Measurements from ENCODE around the gene CD1D.
"Not testable (repeated sequence)": the region's sequence is repeated elsewhere in the genome, so short reads cannot be mapped to it uniquely, and the experiment has no call there.

CD1D gene

DNA sequence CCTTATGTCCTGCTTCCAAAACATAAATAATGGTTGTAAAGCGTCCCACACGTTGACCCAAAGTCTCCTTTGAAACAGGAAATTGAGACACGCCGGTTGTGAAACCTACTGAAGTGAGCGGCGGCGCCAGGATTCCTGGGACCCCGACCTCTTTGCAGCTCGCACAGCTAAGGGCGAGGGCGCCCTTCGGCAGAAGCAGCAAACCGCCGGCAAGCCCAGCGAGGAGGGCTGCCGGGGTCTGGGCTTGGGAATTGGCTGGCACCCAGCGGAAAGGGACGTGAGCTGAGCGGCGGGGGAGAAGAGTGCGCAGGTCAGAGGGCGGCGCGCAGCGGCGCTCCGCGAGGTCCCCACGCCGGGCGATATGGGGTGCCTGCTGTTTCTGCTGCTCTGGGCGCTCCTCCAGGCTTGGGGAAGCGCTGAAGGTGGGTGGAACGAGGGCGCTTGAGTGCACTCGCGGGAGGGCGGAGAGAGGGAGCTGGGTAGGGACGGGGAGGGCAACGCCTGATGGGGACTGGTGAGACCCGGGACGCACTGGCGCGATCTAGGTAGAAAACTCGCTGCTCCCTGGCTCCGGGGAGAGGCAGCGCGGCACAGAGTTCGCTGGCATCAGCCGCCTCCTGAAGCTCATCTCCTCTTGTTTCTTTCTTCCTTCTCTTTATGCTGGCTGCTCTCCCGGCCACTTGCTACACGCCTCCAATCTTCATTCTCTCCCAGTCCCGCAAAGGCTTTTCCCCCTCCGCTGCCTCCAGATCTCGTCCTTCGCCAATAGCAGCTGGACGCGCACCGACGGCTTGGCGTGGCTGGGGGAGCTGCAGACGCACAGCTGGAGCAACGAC is at the start of gene CD1D:
TSS of gene CD1D (plus strand) at position 155 of the 836 bp plus-strand sequence. CDS start at position 362, 207 bp downstream.
- DNase-seq (ENCODE audit: low read depth, low spot score) = no peak

DNA sequence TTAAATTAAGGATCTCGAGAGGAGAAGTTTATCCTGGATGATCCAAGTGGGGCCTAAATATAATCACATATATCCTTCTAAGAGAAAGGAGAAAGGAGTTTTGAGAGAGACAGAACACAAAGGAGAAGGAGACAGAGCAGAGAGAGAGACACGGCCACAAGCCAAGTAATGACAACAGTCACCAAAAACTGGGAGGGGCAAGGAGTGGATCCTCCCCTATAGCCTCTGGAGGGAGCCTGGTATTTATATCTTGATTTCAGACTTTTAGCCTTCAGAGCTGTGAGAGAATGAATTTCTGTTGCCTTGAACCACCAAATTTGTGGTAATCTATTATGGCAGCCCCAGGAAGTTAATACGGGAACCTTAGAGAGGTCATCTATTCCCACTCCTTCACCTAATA is 49.5 kb upstream of the CD1D start:
- DNase-seq (ENCODE audit: low read depth, low spot score) = no peak

- no peak for DNase-seq (ENCODE audit: low read depth, low spot score)
Observed at GRCh38 chr1:158140764-158141192, 39.9 kb upstream of the CD1D start.

DNA sequence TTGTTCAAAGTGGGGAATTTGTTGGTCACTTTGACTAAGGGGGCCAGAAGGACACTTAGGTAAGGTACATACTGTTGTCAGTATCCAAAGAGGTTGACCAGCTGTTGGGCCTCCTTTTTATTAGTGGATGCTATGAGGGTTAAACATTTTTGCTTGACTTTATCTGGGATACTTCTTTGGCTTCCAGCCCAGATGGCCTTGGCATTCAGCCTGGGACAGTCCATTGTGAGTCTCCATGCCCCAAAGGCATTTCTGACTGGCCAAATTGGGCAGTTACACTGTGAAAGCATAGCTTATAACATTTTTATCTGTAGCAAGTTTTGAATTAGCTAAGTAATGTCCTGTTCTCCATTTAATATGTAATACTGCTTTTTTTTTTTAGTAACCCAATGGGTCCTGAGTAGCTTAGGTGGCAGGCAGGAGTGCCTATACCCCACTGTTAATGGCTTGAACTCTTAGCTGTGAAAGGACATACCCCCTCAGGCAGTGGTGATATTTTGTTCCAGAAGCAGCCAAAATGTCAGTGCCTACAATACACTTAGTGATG is 35.4 kb upstream of the CD1D start:
- DNase-seq (ENCODE audit: low read depth, low spot score) = no peak

DNA sequence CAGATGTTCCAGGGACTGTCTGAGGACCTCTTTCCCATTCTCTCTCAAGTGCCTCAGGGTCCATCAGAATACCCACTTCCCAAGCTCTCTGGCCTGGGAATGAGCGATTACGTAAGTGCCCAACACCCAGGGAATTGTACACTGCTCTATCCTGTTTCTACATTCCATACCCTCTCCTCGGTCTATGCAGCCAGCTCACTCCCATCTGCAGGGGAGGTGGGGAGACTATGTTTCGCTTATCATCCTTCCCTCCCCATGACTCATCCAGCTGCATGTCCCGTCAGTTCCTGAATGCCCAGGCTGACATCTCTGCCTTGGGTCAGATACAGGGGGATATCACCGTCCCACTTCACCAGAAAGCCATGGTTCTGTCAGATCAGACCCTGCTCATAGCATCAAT is 34.5 kb upstream of the CD1D start:
- no peak for DNase-seq (ENCODE audit: low read depth, low spot score)

DNA sequence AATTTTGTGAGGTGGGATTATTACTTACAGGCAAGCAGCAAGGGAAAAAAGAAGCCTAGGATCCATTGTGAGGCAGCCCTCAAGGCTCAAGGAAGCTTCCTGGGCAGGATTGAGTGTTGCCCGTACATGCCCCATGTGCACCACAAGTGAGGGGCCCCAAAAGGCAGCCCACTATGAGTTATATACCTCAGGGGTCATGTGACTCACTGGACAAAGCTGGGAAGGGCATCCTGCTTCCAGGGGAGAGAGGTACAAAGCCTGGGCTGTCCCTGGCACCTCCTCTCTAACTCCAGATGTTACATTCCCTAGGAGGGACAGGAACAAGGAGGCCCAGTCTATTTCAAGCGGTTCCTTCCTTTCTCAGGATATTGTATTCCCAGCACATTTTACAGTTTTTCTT is 34.0 kb upstream of the CD1D start:
- DNase-seq (ENCODE audit: low read depth, low spot score) = no peak

GRCh38 chr1:158147401-158147800 is 33.3 kb upstream of the CD1D start:
- DNase-seq (ENCODE audit: low read depth, low spot score) = no peak

GRCh38 chr1:158147869-158148268 is 32.8 kb upstream of the CD1D start:
- no peak for DNase-seq (ENCODE audit: low read depth, low spot score)

- no peak for DNase-seq (ENCODE audit: low read depth, low spot score)
Observed at GRCh38 chr1:158148468-158148867, 32.2 kb upstream of the CD1D start.

- DNase-seq (ENCODE audit: low read depth, low spot score) = no peak
Observed at GRCh38 chr1:158149175-158149574, 31.5 kb upstream of the CD1D start.

- peak; percentile 82 for DNase-seq (ENCODE audit: low read depth, low spot score)
Observed at GRCh38 chr1:158149577-158150269, 31.0 kb upstream of the CD1D start.

- no peak for DNase-seq (ENCODE audit: low read depth, low spot score)
Observed at GRCh38 chr1:158150523-158150922, 30.2 kb upstream of the CD1D start.

DNA sequence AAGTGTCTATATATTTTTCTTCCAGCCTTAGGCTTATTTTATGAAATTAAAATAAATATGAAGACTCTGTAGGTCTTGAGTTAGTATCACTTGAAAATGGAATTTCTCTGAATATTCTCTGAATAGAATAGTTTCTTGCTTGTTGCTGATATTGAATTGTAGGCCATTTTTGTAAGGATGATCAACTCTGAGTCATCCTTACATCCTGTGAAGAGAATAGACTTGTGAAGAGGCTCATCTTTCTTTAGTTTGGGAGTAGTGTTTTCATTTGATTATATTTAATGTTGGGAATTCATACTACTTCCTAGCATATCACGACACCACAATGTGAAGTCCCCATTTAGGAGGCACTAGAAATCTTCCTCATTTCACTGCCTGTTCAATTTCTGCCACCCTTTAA is 27.5 kb upstream of the CD1D start:
- DNase-seq (ENCODE audit: low read depth, low spot score) = no peak

DNA sequence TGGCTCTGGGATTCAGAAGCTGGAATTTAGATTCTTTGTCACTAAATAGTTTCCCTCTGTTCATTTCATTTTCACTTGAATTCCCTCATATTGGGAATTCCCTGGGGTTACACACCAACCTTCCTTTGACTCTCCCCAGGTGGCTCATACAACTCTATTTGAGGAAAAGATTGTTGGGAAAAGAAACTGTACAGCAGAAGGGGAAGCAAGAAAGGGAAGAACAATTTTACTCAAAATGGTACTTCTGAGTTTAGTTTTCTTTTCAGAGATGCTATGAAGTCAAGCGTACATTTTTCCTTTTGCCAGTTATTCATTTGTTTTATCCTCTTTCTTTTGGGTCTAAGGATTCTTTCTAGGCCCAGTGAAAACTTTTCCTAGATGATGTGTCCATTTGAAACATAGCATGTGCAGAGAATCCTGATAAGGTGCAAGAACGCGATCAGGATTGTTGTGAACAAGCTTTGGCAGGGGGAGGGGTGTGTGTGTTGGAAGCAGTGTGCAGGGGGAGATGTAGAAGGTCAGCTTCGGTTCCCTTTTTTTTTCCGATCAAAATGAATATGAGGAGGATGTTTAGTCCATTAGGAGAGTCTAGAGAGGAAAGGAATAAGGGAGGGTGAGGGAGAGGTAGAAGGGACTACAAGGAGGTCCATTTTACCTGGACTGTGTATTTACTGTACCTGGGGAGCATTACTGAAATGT is 26.8 kb upstream of the CD1D start:
- no peak for DNase-seq (ENCODE audit: low read depth, low spot score)

DNA sequence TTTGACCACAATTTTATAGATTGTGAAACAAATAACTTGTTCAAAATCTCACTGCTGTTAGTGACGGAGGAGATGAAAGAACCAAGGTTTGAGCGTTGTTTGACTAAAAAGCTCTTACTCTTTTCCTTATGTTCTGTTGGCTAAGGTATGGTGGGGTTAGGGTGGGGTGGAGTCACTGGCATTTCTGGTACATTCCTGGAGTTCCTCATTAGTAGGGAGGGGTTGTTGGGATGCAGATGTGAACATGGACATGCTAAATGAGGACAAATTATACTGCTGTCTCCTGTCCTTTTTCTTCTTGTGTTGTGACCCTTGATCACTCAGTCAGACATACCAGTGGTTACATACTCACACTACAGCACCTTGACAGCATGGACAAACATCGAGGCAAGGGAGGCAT is 26.2 kb upstream of the CD1D start:
- DNase-seq (ENCODE audit: low read depth, low spot score) = no peak

DNA sequence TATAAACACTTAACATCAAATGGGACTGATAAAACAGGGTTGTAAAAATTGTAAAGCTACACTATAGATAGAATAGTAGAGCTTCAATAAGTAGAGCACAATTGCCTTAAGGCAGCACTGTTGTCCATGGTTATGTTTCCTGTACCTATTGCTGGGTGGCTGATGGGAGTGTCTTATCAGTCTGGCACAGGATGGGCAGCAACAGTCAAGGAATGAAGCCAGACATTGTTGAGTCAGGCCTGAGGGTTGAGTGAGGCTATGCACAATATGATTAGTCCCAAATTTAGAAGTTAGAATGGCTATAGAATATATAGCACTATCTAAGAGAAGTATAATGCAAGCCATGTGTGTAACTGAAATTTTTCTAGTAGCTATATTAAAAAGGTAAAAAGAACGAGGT is 25.0 kb upstream of the CD1D start:
- DNase-seq (ENCODE audit: low read depth, low spot score) = no peak

GRCh38 chr1:158159597-158159996 is 21.1 kb upstream of the CD1D start:
- no peak for DNase-seq (ENCODE audit: low read depth, low spot score)

DNA sequence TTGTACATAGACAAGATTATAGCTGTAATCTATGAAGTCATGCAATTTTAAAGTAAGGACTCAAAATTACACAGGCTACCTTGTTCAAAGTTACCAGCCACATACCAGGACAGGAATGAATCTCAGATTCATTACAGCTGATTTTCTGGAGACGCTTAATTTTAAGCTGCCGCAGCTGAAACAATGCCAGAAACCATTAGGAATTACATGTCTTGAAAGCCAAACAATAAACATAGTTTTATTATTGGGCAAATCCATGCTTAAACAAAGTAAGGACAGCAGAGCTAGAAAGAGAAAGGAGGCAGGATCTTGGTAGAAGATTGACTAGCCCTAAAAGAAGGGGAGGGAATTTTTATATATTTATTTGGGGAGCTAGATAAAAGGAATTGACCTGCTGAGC is 19.2 kb upstream of the CD1D start:
- no peak for DNase-seq (ENCODE audit: low read depth, low spot score)

DNA sequence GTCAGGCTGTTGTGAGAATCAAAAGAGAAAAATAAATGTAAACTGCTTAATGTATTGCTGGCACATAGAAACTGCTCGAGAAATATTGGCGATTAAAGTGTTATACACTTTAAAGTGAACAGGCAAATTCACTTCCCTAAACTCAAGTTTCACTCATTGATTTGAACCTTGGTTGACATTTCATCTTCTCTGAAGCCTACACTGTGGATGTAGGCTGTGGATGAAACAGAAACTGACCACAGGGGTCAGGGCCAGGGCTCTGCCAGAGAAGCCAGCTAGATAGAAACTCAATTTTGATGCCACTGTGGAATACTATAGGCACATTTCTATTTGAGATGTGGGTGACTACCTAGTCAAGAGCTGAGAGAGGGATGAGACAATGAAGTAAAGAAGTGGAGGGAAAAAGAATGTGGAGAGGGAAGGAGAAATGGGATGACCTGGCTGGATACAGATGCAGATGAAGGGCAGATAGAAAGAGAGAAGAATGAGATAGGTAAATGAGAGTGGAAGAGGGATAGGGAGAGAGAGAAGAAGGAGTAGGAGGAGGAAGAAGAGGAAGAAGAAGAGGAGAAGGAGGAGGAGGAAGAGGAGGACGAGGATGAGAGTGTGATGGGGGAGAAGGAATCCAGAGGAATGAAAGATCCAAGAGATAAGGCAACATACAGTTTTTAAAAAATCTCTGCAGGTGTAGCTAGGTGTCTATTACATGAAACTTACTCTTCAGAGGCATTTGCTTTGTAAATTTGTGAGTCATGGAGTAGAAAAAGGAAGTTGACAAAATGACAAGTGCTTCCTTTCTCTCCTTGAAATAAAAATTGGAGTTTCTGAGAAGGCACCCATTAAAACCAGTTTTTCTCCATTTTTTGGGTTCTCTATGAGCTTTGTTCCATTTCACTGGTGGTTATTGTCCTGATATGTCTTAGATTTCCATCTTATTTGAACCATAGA is 17.4 kb upstream of the CD1D start:
- no peak for DNase-seq (ENCODE audit: low read depth, low spot score)

GRCh38 chr1:158169105-158169504 is 11.6 kb upstream of the CD1D start:
- no peak for DNase-seq (ENCODE audit: low read depth, low spot score)

GRCh38 chr1:158175915-158176314 is 4.8 kb upstream of the CD1D start:
- DNase-seq (ENCODE audit: low read depth, low spot score) = not testable (repeated sequence)
